Cerebellar cortex (tissue), 1 donor: ENCODE data around the gene PSAT1.

Experiments used
- DNase-seq: peaks from one replicate; pipeline ENCODE4 v3.0.0-alpha.2; 2015; ENCODE audit warnings: low spot score

PSAT1 gene

GRCh38 chr9:78292716-78293497 lies 4.0 kb upstream of the PSAT1 start:
- DNase-seq: no peak

- DNase-seq: no peak
Observed at GRCh38 chr9:78294290-78295176, 2.4 kb upstream of the PSAT1 start.

GRCh38 chr9:78295177-78295575 lies 1.7 kb upstream of the PSAT1 start:
- DNase-seq: no peak

- peak; percentile 15 for DNase-seq
Observed at GRCh38 chr9:78295731-78296130, 1.2 kb upstream of the PSAT1 start.

- DNase-seq: peak; percentile 54
Observed at GRCh38 chr9:78296201-78296892, 578 bp upstream of the PSAT1 start.

GRCh38 chr9:78297672-78297961 lies 692 bp downstream of the PSAT1 start:
- no peak for DNase-seq

- DNase-seq: peak; percentile 9
Observed at GRCh38 chr9:78298046-78298765, 1.3 kb downstream of the PSAT1 start.

GRCh38 chr9:78300209-78300608 lies 3.3 kb downstream of the PSAT1 start:
- DNase-seq: no peak

- DNase-seq: no peak
Observed at GRCh38 chr9:78301466-78301865, 4.5 kb downstream of the PSAT1 start.

- DNase-seq: no peak
Observed at GRCh38 chr9:78303377-78304062, 6.6 kb downstream of the PSAT1 start.

- DNase-seq: no peak
Observed at GRCh38 chr9:78304357-78304756, 7.4 kb downstream of the PSAT1 start.

- DNase-seq: no peak
Observed at GRCh38 chr9:78306222-78307076, 9.5 kb downstream of the PSAT1 start.

GRCh38 chr9:78307360-78307759 lies 10.4 kb downstream of the PSAT1 start:
- DNase-seq: no peak

- DNase-seq: no peak
Observed at GRCh38 chr9:78309066-78309465, 12.1 kb downstream of the PSAT1 start.

GRCh38 chr9:78311075-78311474 lies 14.2 kb downstream of the PSAT1 start:
- DNase-seq: no peak

GRCh38 chr9:78311886-78312524 lies 15.1 kb downstream of the PSAT1 start:
- DNase-seq: no peak

- DNase-seq: no peak
Observed at GRCh38 chr9:78314550-78314949, 17.6 kb downstream of the PSAT1 start.

GRCh38 chr9:78314953-78315870 lies 18.3 kb downstream of the PSAT1 start:
- DNase-seq: no peak
